Caco-2 (cell line): ENCODE measurements around the gene BTK. TPM values are rescaled to one million over a fixed set of nuclear protein-coding genes. Genes with fewer than 3 reads are reported as not detected.

ENCODE experiments used
- BruUV-seq: library from RNA; stranded (reverse); fragments of 400-500 nt; replicated peaks from 2 replicates; lab custom pipeline; 2021; lab: Mats Ljungman, UMichigan
- CTCF ChIA-PET: fragments of 300-600 bp; sonication (Branson Sonifier 250); formaldehyde crosslinking; loops from one replicate; lab custom pipeline; 2022; ENCODE audit warnings: antibody characterized with exemption; lab: Charles Lee
- POLR2A ChIA-PET: fragments of 300-600 bp; sonication (Branson Sonifier 250); formaldehyde crosslinking; loops from one replicate; lab custom pipeline; 2022; ENCODE audit warnings: antibody characterized with exemption; lab: Charles Lee
- DNase-seq, 2 experiments: peaks; one replicate each; pipeline versions ENCODE4 v3.0.0 to v3.0.0-alpha.2; 2020 to 2022
- H3K27me3 ChIP-seq: replicated peaks from 2 replicates; pipeline ENCODE4 v1.6.0; 2011; ENCODE audit warnings: low read length; ENCODE audit not compliant: control insufficient read depth, insufficient read depth
- H3K36me3 ChIP-seq: 2 replicates; pipeline ENCODE4 v1.5.1; 2011; ENCODE audit warnings: low read length; ENCODE audit not compliant: control insufficient read depth, insufficient read depth
- H3K4me1 ChIP-seq: fragments of 250-450 bp; sonication (Bioruptor Pico); 2 replicates; pipeline ENCODE4 v1.5.1; 2020; ENCODE audit warnings: mild to moderate bottlenecking
- H3K4me3 ChIP-seq: 2 replicates; pipeline ENCODE4 v1.5.1; 2011; ENCODE audit warnings: low read depth, mild to moderate bottlenecking, control low read depth, low read length
- H3K9me3 ChIP-seq: fragments of 250-450 bp; sonication (Bioruptor Pico); 2 replicates; pipeline ENCODE4 v1.5.1; 2020; ENCODE audit warnings: mild to moderate bottlenecking, moderate library complexity
- H3K27ac Mint-ChIP-seq: one replicate; pipeline ENCODE4 v1.8.0; 2022; ENCODE audit warnings: mixed read lengths; ENCODE audit not compliant: unreplicated experiment
- H3K27me3 Mint-ChIP-seq: one replicate; pipeline ENCODE4 v1.8.0; 2022; ENCODE audit warnings: mixed read lengths; ENCODE audit not compliant: insufficient read depth, unreplicated experiment
- H3K36me3 Mint-ChIP-seq: one replicate; pipeline ENCODE4 v1.8.0; 2022; ENCODE audit warnings: mild to moderate bottlenecking, mixed read lengths; ENCODE audit not compliant: insufficient read depth, unreplicated experiment
- H3K4me1 Mint-ChIP-seq: one replicate; pipeline ENCODE4 v1.8.0; 2022; ENCODE audit warnings: low read depth, mixed read lengths; ENCODE audit not compliant: unreplicated experiment
- H3K4me3 Mint-ChIP-seq: one replicate; pipeline ENCODE4 v1.8.0; 2022; ENCODE audit warnings: mild to moderate bottlenecking, moderate library complexity, mixed read lengths; ENCODE audit not compliant: unreplicated experiment
- H3K9me3 Mint-ChIP-seq: one replicate; pipeline ENCODE4 v1.8.0; 2022; ENCODE audit warnings: mixed read lengths; ENCODE audit not compliant: unreplicated experiment
- CTCF ChIP-seq, 2 experiments: fragments of 200-600 bp in 1 of 2; IDR thresholded peaks; 1 replicate in 1 of 2; 2 replicates in 1 of 2; pipeline versions ENCODE4 v1.5.1 to v1.8.0; 2011 to 2022; ENCODE audit warnings: antibody characterized with exemption in 1 of 2, control low read depth in 1 of 2, inconsistent platforms in 1 of 2, low read depth in 1 of 2, low read length in 1 of 2, mild to moderate bottlenecking in 1 of 2, moderate library complexity in 1 of 2; ENCODE audit not compliant: insufficient read depth in 1 of 2, severe bottlenecking in 1 of 2, unreplicated experiment in 1 of 2
- intact Hi-C: fragments of 100-400 bp; cut with micrococcal nuclease; formaldehyde crosslinking; loops from one replicate; pipeline ENCODE4 v1.10.0; 2022; ENCODE audit not compliant: unreplicated experiment
- total RNA-seq: library from RNA; stranded (reverse); gene quantifications from 2 replicates; pipeline ENCODE4 v1.2.3, GENCODE V29; 2022

The BTK gene
- total RNA-seq, 1 experiment from 2014 or later = not detected

GRCh38 chrX:101427954-101428353, 42.0 kb upstream of the BTK start:
- no peaks in the 10 kb centered on the region for H3K27me3 ChIP-seq
- no peaks in the 10 kb centered on the region for H3K4me1 Mint-ChIP-seq
- H3K4me3 ChIP-seq = no peak overlapping the region
- no peak overlapping the region for H3K27ac Mint-ChIP-seq
- H3K9me3 ChIP-seq = no peaks in the 10 kb centered on the region
- H3K36me3 ChIP-seq = no peaks in the 10 kb centered on the region
- no peaks in the 10 kb centered on the region for H3K9me3 Mint-ChIP-seq
- no peaks in the 10 kb centered on the region for H3K4me1 ChIP-seq
- no peak for TF ChIP-seq CTCF (IDR thresholded peaks at IDR 0.05; ENCODE audit: insufficient read depth in 1 of 2, low read depth in 1 of 2, low read length in 1 of 2, severe bottlenecking in 1 of 2, unreplicated experiment in 1 of 2)
- BruUV-seq = no TSS peak
- ChIA-PET POLR2A (no interaction called here), CTCF (no interaction called here)
- no peaks in the 10 kb centered on the region for H3K36me3 Mint-ChIP-seq
- no peak overlapping the region for H3K4me3 Mint-ChIP-seq
- DNase-seq = no peak
- intact Hi-C loops = no loop called here
- no peaks in the 10 kb centered on the region for H3K27me3 Mint-ChIP-seq

DNA sequence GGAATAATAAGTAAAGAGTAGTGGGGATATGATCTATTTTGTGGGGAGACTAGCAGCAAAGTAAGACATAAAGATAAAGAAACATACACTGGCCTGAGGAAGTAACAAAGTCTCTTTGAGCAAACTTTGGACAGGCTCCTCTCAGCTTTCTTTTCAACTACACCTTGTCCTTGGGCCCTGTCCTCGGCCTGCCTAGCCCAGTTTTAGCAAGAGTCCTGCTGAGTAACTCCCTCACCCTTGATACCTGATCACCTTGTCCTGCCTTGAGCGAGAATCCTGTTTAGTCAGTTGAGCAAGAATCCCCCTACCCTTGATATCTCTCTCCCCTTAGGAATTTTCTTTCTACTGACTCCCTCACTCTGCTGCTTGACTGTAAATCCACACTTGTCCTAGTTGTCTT, 33.5 kb upstream of the BTK start:
- H3K4me3 Mint-ChIP-seq = peak overlapping the region; percentile 93
- no peaks in the 10 kb centered on the region for H3K36me3 Mint-ChIP-seq
- intact Hi-C loops = loop anchor here (5.0 kb wide), 3 partner anchors 43 to 378 kb away; no protein-coding TSS in a partner anchor
- POLR2A ChIA-PET = no interaction called here
- Histone ChIP-seq H3K4me3 (no peak overlapping the region), H3K9me3 (no peaks in the 10 kb centered on the region), H3K27me3 (no peaks in the 10 kb centered on the region), H3K36me3 (no peaks in the 10 kb centered on the region), H3K4me1 (no peaks in the 10 kb centered on the region)
- CTCF ChIA-PET = no interaction called here
- H3K9me3 Mint-ChIP-seq = no peaks in the 10 kb centered on the region
- no peaks in the 10 kb centered on the region for H3K4me1 Mint-ChIP-seq
- H3K27me3 Mint-ChIP-seq = no peaks in the 10 kb centered on the region
- DNase-seq = no peak
- H3K27ac Mint-ChIP-seq = peak overlapping the region; percentile 15
- TF ChIP-seq CTCF (IDR thresholded peaks at IDR 0.05; ENCODE audit: insufficient read depth in 1 of 2, low read depth in 1 of 2, low read length in 1 of 2, severe bottlenecking in 1 of 2, unreplicated experiment in 1 of 2) = no peak
- BruUV-seq = no TSS peak

- Mint-ChIP-seq H3K27me3 (no peaks in the 10 kb centered on the region), H3K4me1 (no peaks in the 10 kb centered on the region), H3K27ac (peak overlapping the region; percentile 99), H3K36me3 (peaks cover 4% of the 10 kb centered on the region), H3K9me3 (no peaks in the 10 kb centered on the region), H3K4me3 (peak overlapping the region; percentile 93)
- POLR2A ChIA-PET = no interaction called here
- Histone ChIP-seq H3K27me3 (no peaks in the 10 kb centered on the region), H3K9me3 (no peaks in the 10 kb centered on the region), H3K36me3 (no peaks in the 10 kb centered on the region), H3K4me1 (no peaks in the 10 kb centered on the region), H3K4me3 (peak overlapping the region; percentile 35)
- no peak for TF ChIP-seq CTCF (IDR thresholded peaks at IDR 0.05; ENCODE audit: insufficient read depth in 1 of 2, low read depth in 1 of 2, low read length in 1 of 2, severe bottlenecking in 1 of 2, unreplicated experiment in 1 of 2)
- CTCF ChIA-PET = interaction anchor here (0.6 kb wide), 1 partner anchor 930 kb away, joined by 4 read pairs; no protein-coding TSS in a partner anchor
- no TSS peak for BruUV-seq
- DNase-seq = peak; percentile 42 to 46
- intact Hi-C loops = loop anchor here (5.0 kb wide), 3 partner anchors 44 to 379 kb away; no protein-coding TSS in a partner anchor
Observed at GRCh38 chrX:101417981-101418841, 32.2 kb upstream of the BTK start.
